Breast epithelium (tissue), 3 donors: Measurements from ENCODE around the gene GLIS2.

Experiments
- CTCF ChIP-seq, 3 donors: fragments of 450-650 bp; IDR thresholded peaks; one replicate each; pipeline ENCODE4 v1.5.1; 2016 to 2017; ENCODE audit warnings: antibody characterized with exemption in 3 of 3, mild to moderate bottlenecking in 3 of 3, moderate library complexity in 3 of 3
- POLR2A ChIP-seq: fragments of 450-650 bp; IDR thresholded peaks from one replicate; pipeline ENCODE4 v1.6.1; 2016; ENCODE audit warnings: antibody characterized with exemption, mild to moderate bottlenecking, moderate library complexity

- TF ChIP-seq CTCF (IDR thresholded peaks at IDR 0.05), result no peak
- no peak for TF ChIP-seq POLR2A
Observed at GRCh38 chr16:4366016-4366415, 50.1 kb downstream of the GLIS2 start.
